ENCODE data around the gene ZNF678.

DNA sequence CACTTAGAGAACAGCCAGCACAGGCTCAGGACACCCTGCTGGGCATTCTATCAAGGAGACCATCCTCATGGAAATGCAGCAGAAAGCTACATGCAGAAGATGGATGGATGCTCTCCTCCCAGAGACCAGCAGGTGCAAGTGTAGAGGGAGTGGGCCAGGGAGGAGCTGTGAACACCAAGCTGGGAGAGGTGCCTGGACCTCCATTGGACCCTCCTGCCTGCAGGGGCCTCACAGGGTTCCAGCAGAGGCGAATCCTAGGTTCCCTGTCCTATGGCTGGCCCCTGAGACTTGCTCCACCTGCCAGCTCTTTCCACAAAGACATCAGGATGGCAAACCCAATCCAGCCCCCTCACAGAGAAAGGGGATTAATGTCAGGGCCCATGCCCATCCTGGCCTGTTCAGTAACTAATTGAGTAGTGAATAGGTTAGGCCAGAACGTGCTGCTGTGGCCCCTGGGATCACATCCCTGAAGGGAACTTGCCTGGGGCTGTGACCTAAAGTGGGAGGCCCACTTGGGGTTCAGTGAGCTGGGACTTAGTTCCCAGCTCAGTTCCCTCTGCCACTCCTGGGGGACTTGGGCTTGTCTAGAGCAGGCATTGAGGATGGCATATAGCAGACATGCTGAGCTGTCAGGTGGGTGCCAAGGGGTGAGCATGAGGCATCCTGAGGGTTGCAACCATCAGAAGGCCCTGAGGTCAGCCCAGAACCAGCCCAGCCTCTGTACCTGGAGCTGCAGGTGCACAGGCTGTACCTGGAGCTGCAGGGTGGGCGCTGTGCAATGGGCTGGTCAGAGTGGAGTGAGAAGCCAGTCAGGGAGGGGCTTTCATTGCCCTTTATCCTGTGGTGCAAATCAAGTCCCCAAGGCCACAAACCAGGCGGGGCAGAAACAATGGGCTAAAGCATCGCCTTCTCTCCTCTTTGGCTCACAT, 22.9 kb upstream of the ZNF678 start:
- TF ChIP-seq, protein P1, sequence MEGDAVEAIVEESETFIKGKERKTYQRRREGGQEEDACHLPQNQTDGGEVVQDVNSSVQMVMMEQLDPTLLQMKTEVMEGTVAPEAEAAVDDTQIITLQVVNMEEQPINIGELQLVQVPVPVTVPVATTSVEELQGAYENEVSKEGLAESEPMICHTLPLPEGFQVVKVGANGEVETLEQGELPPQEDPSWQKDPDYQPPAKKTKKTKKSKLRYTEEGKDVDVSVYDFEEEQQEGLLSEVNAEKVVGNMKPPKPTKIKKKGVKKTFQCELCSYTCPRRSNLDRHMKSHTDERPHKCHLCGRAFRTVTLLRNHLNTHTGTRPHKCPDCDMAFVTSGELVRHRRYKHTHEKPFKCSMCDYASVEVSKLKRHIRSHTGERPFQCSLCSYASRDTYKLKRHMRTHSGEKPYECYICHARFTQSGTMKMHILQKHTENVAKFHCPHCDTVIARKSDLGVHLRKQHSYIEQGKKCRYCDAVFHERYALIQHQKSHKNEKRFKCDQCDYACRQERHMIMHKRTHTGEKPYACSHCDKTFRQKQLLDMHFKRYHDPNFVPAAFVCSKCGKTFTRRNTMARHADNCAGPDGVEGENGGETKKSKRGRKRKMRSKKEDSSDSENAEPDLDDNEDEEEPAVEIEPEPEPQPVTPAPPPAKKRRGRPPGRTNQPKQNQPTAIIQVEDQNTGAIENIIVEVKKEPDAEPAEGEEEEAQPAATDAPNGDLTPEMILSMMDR (IDR thresholded peaks at IDR 0.05 in 2 of 3, conservative IDR thresholded peaks at IDR 0.05 in 1 of 3; ENCODE audit: insufficient read depth in 2 of 3, low read depth in 1 of 3, low read length in 3 of 3): no peak
- TF ChIP-seq MCM2 (IDR thresholded peaks at IDR 0.05; ENCODE audit: low read depth) (no peak), WHSC1 (IDR thresholded peaks at IDR 0.05; ENCODE audit: low read length) (no peak), SOX6 (IDR thresholded peaks at IDR 0.05) (no peak), JUND (IDR thresholded peaks at IDR 0.05; ENCODE audit: borderline replicate concordance, low read depth, low read length) (no peak), JUND (tag; IDR thresholded peaks at IDR 0.05; ENCODE audit: borderline replicate concordance, low read depth, low read length) (no peak), POLR2A (conservative IDR thresholded peaks at IDR 0.05) (no peak), GATA2 (CRISPR knock-in tag; IDR thresholded peaks at IDR 0.05) (no peak), POLR2AphosphoS5 (IDR thresholded peaks at IDR 0.05; ENCODE audit: control insufficient read depth, insufficient read depth, low read depth, low read length) (no peak), SP2 (IDR thresholded peaks at IDR 0.05; ENCODE audit: extremely low read depth, low read depth, low read length, poor library complexity, severe bottlenecking) (no peak), RCOR1 (IDR thresholded peaks at IDR 0.05; ENCODE audit: borderline replicate concordance in 1 of 2, low read depth in 2 of 2, low read length in 2 of 2) (no peak), ZNF668 (CRISPR knock-in tag; IDR thresholded peaks at IDR 0.05) (no peak)
- TF ChIP-seq, protein P2, sequence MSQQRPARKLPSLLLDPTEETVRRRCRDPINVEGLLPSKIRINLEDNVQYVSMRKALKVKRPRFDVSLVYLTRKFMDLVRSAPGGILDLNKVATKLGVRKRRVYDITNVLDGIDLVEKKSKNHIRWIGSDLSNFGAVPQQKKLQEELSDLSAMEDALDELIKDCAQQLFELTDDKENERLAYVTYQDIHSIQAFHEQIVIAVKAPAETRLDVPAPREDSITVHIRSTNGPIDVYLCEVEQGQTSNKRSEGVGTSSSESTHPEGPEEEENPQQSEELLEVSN (IDR thresholded peaks at IDR 0.05; ENCODE audit: borderline replicate concordance in 1 of 2, extremely low read depth in 1 of 2, insufficient read depth in 1 of 2, insufficient read length in 1 of 2, low read depth in 1 of 2, low read length in 1 of 2, poor library complexity in 1 of 2, severe bottlenecking in 1 of 2): no peak
- TF ChIP-seq, protein P3, sequence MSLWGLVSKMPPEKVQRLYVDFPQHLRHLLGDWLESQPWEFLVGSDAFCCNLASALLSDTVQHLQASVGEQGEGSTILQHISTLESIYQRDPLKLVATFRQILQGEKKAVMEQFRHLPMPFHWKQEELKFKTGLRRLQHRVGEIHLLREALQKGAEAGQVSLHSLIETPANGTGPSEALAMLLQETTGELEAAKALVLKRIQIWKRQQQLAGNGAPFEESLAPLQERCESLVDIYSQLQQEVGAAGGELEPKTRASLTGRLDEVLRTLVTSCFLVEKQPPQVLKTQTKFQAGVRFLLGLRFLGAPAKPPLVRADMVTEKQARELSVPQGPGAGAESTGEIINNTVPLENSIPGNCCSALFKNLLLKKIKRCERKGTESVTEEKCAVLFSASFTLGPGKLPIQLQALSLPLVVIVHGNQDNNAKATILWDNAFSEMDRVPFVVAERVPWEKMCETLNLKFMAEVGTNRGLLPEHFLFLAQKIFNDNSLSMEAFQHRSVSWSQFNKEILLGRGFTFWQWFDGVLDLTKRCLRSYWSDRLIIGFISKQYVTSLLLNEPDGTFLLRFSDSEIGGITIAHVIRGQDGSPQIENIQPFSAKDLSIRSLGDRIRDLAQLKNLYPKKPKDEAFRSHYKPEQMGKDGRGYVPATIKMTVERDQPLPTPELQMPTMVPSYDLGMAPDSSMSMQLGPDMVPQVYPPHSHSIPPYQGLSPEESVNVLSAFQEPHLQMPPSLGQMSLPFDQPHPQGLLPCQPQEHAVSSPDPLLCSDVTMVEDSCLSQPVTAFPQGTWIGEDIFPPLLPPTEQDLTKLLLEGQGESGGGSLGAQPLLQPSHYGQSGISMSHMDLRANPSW (CRISPR knock-in tag; IDR thresholded peaks at IDR 0.05): no peak
- TF ChIP-seq, protein P4, sequence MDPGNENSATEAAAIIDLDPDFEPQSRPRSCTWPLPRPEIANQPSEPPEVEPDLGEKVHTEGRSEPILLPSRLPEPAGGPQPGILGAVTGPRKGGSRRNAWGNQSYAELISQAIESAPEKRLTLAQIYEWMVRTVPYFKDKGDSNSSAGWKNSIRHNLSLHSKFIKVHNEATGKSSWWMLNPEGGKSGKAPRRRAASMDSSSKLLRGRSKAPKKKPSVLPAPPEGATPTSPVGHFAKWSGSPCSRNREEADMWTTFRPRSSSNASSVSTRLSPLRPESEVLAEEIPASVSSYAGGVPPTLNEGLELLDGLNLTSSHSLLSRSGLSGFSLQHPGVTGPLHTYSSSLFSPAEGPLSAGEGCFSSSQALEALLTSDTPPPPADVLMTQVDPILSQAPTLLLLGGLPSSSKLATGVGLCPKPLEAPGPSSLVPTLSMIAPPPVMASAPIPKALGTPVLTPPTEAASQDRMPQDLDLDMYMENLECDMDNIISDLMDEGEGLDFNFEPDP (CRISPR knock-in tag; IDR thresholded peaks at IDR 0.05): no peak

Data from K562 (cell line).